Lower leg skin (tissue), 4 donors: ENCODE results near the gene TSSC4. TPM values are rescaled to one million over a fixed set of nuclear protein-coding genes. Genes with fewer than 3 reads are reported as not detected.

Source experiments
- DNase-seq, 2 donors: peaks; one replicate each; pipeline ENCODE4 v3.0.0-alpha.2; 2019; ENCODE audit warnings: low spot score in 2 of 2
- H3K4me3 ChIP-seq: fragments of 200-600 bp; sonication (generic); 2 replicates; pipeline ENCODE4 v1.5.1; 2017; ENCODE audit warnings: mild to moderate bottlenecking, low read depth; ENCODE audit not compliant: poor library complexity, severe bottlenecking
- CTCF ChIP-seq, 3 donors: fragments of 450-650 bp; IDR thresholded peaks; one replicate each; pipeline ENCODE4 v1.5.1; 2016; ENCODE audit warnings: antibody characterized with exemption in 3 of 3, mild to moderate bottlenecking in 3 of 3, moderate library complexity in 2 of 3
- POLR2A ChIP-seq, 2 donors: fragments of 450-650 bp; IDR thresholded peaks; one replicate each; pipeline ENCODE4 v1.6.1; 2016 to 2017; ENCODE audit warnings: antibody characterized with exemption in 2 of 2, mild to moderate bottlenecking in 1 of 2, moderate library complexity in 1 of 2
- WGBS, 2 donors: methylation state at CpG; one replicate each; pipeline ENCODE4 v1.1.5; 2018; 5-methylcytosine and 5-hydroxymethylcytosine counted together
- intact Hi-C: fragments of 100-400 bp; cut with DNase I; formaldehyde crosslinking; loops from one replicate; pipeline ENCODE4 v1.15.0; 2023; ENCODE audit warnings: low total_unique reads
- total RNA-seq, 4 donors: library from RNA; depleted of rRNA; stranded (reverse); fragments of >200 nt; gene quantifications; one replicate each; pipeline ENCODE4 v1.1.0, GENCODE V29; 2016

TSSC4 gene
- total RNA-seq, 4 donors from 2014 or later: 45.6 to 58.7 (median 55.8) TPM

DNA sequence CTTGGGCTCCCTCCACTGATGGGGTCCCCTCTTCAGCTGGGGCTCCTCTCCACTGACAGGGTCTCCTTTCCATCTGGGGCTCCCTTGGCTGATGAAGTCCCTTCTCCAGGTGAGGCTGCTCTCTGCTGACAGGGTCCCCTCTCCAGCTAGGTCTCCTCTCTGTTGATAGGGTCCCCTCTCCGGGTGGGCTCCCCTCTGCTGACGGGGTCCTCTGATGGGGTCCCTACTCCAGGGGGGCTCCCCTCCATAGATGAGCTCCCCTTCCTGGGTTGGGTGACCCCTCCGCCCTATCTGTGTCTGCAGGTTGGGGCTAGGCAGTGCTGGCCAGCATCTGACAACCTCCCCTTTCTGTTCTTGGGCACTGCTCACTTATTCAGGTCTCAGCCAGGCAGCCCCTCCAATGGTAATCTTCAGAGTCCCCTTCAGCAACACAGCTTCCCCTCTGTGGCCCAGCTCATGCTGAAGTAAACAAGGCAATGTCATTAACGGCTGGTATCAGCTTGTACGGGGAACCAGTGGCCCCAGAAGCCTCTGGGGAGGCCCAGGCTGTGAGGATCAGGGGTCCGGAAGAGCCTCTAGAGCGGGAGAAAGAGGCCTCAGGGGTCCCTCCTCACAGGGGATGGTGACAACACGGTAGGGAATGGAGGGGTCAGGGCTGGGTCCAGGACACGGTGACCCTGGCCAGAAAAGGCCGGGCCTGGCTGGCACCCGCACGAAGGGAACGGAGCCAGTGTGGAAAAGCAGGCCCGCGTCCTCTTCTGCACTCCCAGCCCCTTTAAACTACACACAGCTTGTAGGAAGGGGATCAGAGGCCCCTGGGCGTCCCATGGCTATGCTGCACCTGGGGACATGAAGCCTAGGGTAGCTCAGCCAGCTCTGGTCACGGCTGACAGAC lies 33.0 kb upstream of the TSSC4 start:
- intact Hi-C loops: no loop called here
- TF ChIP-seq CTCF (IDR thresholded peaks at IDR 0.05) (no peak), POLR2A (IDR thresholded peaks at IDR 0.05) (no peak)
- no peak for DNase-seq
- no peak overlapping the region for H3K4me3 ChIP-seq
- WGBS, 2 donors: 85 to 86% methylated on average over 17 of the region's 17 CpGs

GRCh38 chr11:2368178-2368850 lies 32.2 kb upstream of the TSSC4 start:
- no peak for DNase-seq
- WGBS, 2 donors: 90 to 94% methylated on average over 7 of the region's 7 CpGs
- H3K4me3 ChIP-seq: no peak overlapping the region
- TF ChIP-seq POLR2A (IDR thresholded peaks at IDR 0.05) (no peak), CTCF (IDR thresholded peaks at IDR 0.05) (no peak)
- intact Hi-C loops: no loop called here

DNA sequence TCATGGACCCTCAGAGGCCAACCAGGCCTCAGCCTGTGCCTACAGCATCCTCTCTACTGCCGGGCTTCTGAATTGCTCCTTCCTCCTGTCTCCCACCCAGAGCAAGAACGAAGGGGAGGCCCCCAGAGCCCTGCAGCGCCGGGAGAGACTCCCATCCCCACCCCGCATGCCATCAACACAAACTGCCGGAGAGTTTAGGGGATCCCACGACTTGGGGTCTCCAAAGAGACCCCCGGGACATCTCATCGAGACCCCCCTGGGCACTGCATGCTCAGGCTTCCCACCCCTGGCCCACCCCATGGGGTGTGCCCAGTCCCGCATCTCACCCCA lies 31.7 kb upstream of the TSSC4 start:
- no peak overlapping the region for H3K4me3 ChIP-seq
- WGBS, 2 donors: 75 to 87% methylated on average over 10 of the region's 10 CpGs
- TF ChIP-seq POLR2A (IDR thresholded peaks at IDR 0.05) (no peak), CTCF (IDR thresholded peaks at IDR 0.05) (no peak)
- DNase-seq: no peak
- intact Hi-C loops: no loop called here

DNA sequence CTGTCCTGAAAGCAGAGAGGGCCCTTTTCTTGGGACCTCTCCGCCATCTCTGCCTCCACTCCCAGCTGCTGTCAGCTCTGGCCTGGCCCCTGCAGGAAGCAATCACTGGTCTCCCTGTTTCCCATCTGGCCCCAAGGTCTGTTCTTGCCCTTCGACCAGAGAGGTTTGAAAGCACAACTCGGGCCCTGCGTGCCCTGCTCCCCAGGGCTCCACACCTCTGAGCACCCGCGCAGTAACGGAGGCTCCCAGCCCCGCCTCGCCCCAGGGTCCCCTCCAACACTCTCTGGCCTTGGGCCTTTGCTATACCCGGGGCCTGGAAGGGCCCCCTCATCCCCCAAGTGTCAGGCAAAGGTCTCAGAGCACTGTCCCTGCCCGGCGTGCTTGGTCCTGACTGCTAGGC lies 31.2 kb upstream of the TSSC4 start:
- H3K4me3 ChIP-seq: no peak overlapping the region
- no peak for DNase-seq
- intact Hi-C loops: no loop called here
- TF ChIP-seq POLR2A (IDR thresholded peaks at IDR 0.05) (no peak), CTCF (IDR thresholded peaks at IDR 0.05) (no peak)
- 92 to 94% methylated on average over 12 of the region's 12 CpGs for WGBS, 2 donors

- DNase-seq: no peak
- 93 to 94% methylated on average over 9 of the region's 9 CpGs for WGBS, 2 donors
- intact Hi-C loops: no loop called here
- H3K4me3 ChIP-seq: no peak overlapping the region
- TF ChIP-seq POLR2A (IDR thresholded peaks at IDR 0.05) (no peak), CTCF (IDR thresholded peaks at IDR 0.05) (no peak)
Observed at GRCh38 chr11:2369896-2370295, 30.7 kb upstream of the TSSC4 start.
